BLaER1 treated with 17β-estradiol and CSF1 and Interleukin-3, amounts not matched to agents 10 nM and 100 nM (cell line): ENCODE results near the gene YIF1A.

ENCODE experiments used
- H3K27ac ChIP-seq, 11 experiments: shearing (Covaris generic); formaldehyde crosslinking; 2 replicates each; pipeline ENCODE4 v1.8.1; 2022
- H3K27me3 ChIP-seq, 11 experiments: shearing (Covaris generic); formaldehyde crosslinking; 2 replicates each; pipeline ENCODE4 v1.8.1; 2022
- H3K36me3 ChIP-seq, 11 experiments: shearing (Covaris generic); formaldehyde crosslinking; 2 replicates each; pipeline ENCODE4 v1.8.1; 2022
- H3K4me1 ChIP-seq, 10 experiments: shearing (Covaris generic); formaldehyde crosslinking; 2 replicates each; pipeline ENCODE4 v1.8.1; 2022
- H3K4me2 ChIP-seq, 11 experiments: shearing (Covaris generic); formaldehyde crosslinking; 2 replicates each; pipeline ENCODE4 v1.8.1; 2022
- H3K4me3 ChIP-seq, 10 experiments: shearing (Covaris generic); formaldehyde crosslinking; 2 replicates each; pipeline ENCODE4 v1.8.1; 2022
- H3K9ac ChIP-seq, 11 experiments: shearing (Covaris generic); formaldehyde crosslinking; 2 replicates each; pipeline ENCODE4 v1.8.1; 2022
- H3K9me3 ChIP-seq, 11 experiments: shearing (Covaris generic); formaldehyde crosslinking; replicated peaks in 1 of 11; 2 replicates each; pipeline ENCODE4 v1.8.1; 2022
- H4K20me1 ChIP-seq, 11 experiments: shearing (Covaris generic); formaldehyde crosslinking; 2 replicates each; pipeline ENCODE4 v1.8.1; 2022
- Cebpa-rat ChIP-seq, 11 experiments: shearing (Covaris generic); IDR thresholded peaks; 2 replicates each; pipeline ENCODE4 v1.8.1; 2022

The YIF1A gene

GRCh38 chr11:66268952-66269905, 19.7 kb downstream of the YIF1A start:
- H3K36me3 ChIP-seq = peaks cover 30 to 67% (median 55%) of the 10 kb centered on the region in 11 experiments
- TF ChIP-seq Cebpa-rat (IDR thresholded peaks at IDR 0.05) = no peak

GRCh38 chr11:66268244-66268951, 20.5 kb downstream of the YIF1A start, which contains the start of gene RAB1B:
RAB1B (plus strand) TSS chr11:66268639; CDS start chr11:66268680, 41 bp downstream.
- peaks cover 39 to 69% (median 46%) of the 10 kb centered on the region in 11 experiments; a peak in 21 of 22 replicates for H4K20me1 ChIP-seq
- peaks cover 26 to 67% (median 53%) of the 10 kb centered on the region in 11 experiments for H3K36me3 ChIP-seq
- peak within 1 kb of the TSS; percentile 84 to 96 (median 93) for H3K9ac ChIP-seq
- no peaks in the 10 kb centered on the region for H3K27me3 ChIP-seq
- peak within 1 kb of the TSS; percentile 84 to 97 (median 90) for H3K27ac ChIP-seq
- H3K4me2 ChIP-seq = peak within 1 kb of the TSS; percentile 91 to 99 (median 98)
- H3K4me3 ChIP-seq = peak within 1 kb of the TSS; percentile 78 to 99 (median 92)
- TF ChIP-seq Cebpa-rat (IDR thresholded peaks at IDR 0.05) = no peak
- no peaks in the 10 kb centered on the region for H3K9me3 ChIP-seq
- H3K4me1 ChIP-seq = peaks cover 26 to 36% (median 30%) of the 10 kb centered on the region in 10 experiments

More at GRCh38 chr11:66268952-66269905, 19.7 kb downstream of the YIF1A start:
- H4K20me1 ChIP-seq = peaks cover 47 to 69% (median 54%) of the 10 kb centered on the region in 11 experiments; a peak in 21 of 22 replicates
- H3K4me2 ChIP-seq = peak overlapping the region; percentile 73 to 99 (median 96)
- H3K4me1 ChIP-seq = peaks cover 26 to 36% (median 30%) of the 10 kb centered on the region in 10 experiments
- H3K27me3 ChIP-seq = no peaks in the 10 kb centered on the region
- H3K27ac ChIP-seq = peak overlapping the region; percentile 84 to 97 (median 90)
- no peaks in the 10 kb centered on the region for H3K9me3 ChIP-seq
- H3K4me3 ChIP-seq = peak overlapping the region; percentile 78 to 99 (median 92)
- peak overlapping the region; percentile 84 to 96 (median 93) for H3K9ac ChIP-seq

GRCh38 chr11:66267379-66268243, 21.3 kb downstream of the YIF1A start:
- Histone ChIP-seq H3K9me3 (no peaks in the 10 kb centered on the region), H4K20me1 (peaks cover 33 to 68% (median 39%) of the 10 kb centered on the region in 11 experiments; a peak in 21 of 22 replicates), H3K4me1 (peaks cover 26 to 36% (median 30%) of the 10 kb centered on the region in 10 experiments), H3K27ac (peak overlapping the region; percentile 84 to 97 (median 90)), H3K4me3 (peak overlapping the region; percentile 78 to 99 (median 92)), H3K9ac (peak overlapping the region; percentile 84 to 96 (median 93)), H3K27me3 (no peaks in the 10 kb centered on the region), H3K36me3 (peaks cover 23 to 67% (median 53%) of the 10 kb centered on the region in 11 experiments), H3K4me2 (peak overlapping the region; percentile 85 to 99 (median 96))
- TF ChIP-seq Cebpa-rat (IDR thresholded peaks at IDR 0.05) = no peak

- H3K27ac ChIP-seq = peak overlapping the region in 9 of 11 experiments; percentile 45 to 97 (median 90); a peak in 17 of 22 replicates
- no peaks in the 10 kb centered on the region for H3K9me3 ChIP-seq
- H4K20me1 ChIP-seq = peaks cover 27 to 68% (median 33%) of the 10 kb centered on the region in 11 experiments; a peak in 21 of 22 replicates
- peak overlapping the region; percentile 78 to 99 (median 92) for H3K4me3 ChIP-seq
- peaks cover 21 to 67% (median 53%) of the 10 kb centered on the region in 11 experiments for H3K36me3 ChIP-seq
- peaks cover 26 to 36% (median 30%) of the 10 kb centered on the region in 10 experiments for H3K4me1 ChIP-seq
- peak overlapping the region; percentile 85 to 99 (median 96) for H3K4me2 ChIP-seq
- no peak for TF ChIP-seq Cebpa-rat (IDR thresholded peaks at IDR 0.05)
- no peaks in the 10 kb centered on the region for H3K27me3 ChIP-seq
- H3K9ac ChIP-seq = peak overlapping the region; percentile 50 to 96 (median 92); a peak in 21 of 22 replicates
Observed at GRCh38 chr11:66267039-66267378, 21.9 kb downstream of the YIF1A start.

- H3K27ac ChIP-seq = peak overlapping the region in 4 of 11 experiments; percentile 45 to 93 (median 87); a peak in 5 of 22 replicates
- H3K9me3 ChIP-seq = no peaks in the 10 kb centered on the region
- peak overlapping the region in 8 of 10 experiments; percentile 84 to 99 (median 96); a peak in 13 of 20 replicates for H3K4me3 ChIP-seq
- H3K9ac ChIP-seq = peak overlapping the region; percentile 50 to 96 (median 92); a peak in 18 of 22 replicates
- H3K27me3 ChIP-seq = no peaks in the 10 kb centered on the region
- no peak for TF ChIP-seq Cebpa-rat (IDR thresholded peaks at IDR 0.05)
- peaks cover 18 to 67% (median 52%) of the 10 kb centered on the region in 11 experiments for H3K36me3 ChIP-seq
- peaks cover 22 to 68% (median 28%) of the 10 kb centered on the region in 11 experiments; a peak in 21 of 22 replicates for H4K20me1 ChIP-seq
- H3K4me2 ChIP-seq = peak overlapping the region; percentile 85 to 99 (median 96)
- H3K4me1 ChIP-seq = peaks cover 26 to 35% (median 30%) of the 10 kb centered on the region in 10 experiments
Observed at GRCh38 chr11:66266378-66267038, 22.4 kb downstream of the YIF1A start.

GRCh38 chr11:66265531-66266377, 23.2 kb downstream of the YIF1A start:
- Histone ChIP-seq H3K4me3 (no peak overlapping the region), H3K4me2 (no peak overlapping the region), H3K9ac (0 out of 22 replicates have a peak overlapping the region, but pooled peaks of 1 of the 11 experiments have one; percentile 3), H3K36me3 (peaks cover 13 to 70% (median 56%) of the 10 kb centered on the region in 11 experiments; a peak in 21 of 22 replicates), H3K9me3 (no peaks in the 10 kb centered on the region), H3K4me1 (peaks cover 23 to 32% (median 28%) of the 10 kb centered on the region in 10 experiments), H4K20me1 (peaks cover 14 to 64% (median 21%) of the 10 kb centered on the region in 11 experiments; a peak in 21 of 22 replicates), H3K27ac (no peak overlapping the region), H3K27me3 (no peaks in the 10 kb centered on the region)
- no peak for TF ChIP-seq Cebpa-rat (IDR thresholded peaks at IDR 0.05)

GRCh38 chr11:66264914-66265313, 24.0 kb downstream of the YIF1A start:
- Histone ChIP-seq H3K36me3 (peaks cover 16 to 70% (median 56%) of the 10 kb centered on the region in 11 experiments; a peak in 21 of 22 replicates), H4K20me1 (peaks cover 6 to 58% (median 13%) of the 10 kb centered on the region in 11 experiments; a peak in 20 of 22 replicates), H3K4me2 (no peak overlapping the region), H3K27ac (no peak overlapping the region), H3K9me3 (no peaks in the 10 kb centered on the region), H3K9ac (no peak overlapping the region), H3K27me3 (no peaks in the 10 kb centered on the region), H3K4me1 (peaks cover 14 to 24% (median 19%) of the 10 kb centered on the region in 10 experiments), H3K4me3 (no peak overlapping the region)
- TF ChIP-seq Cebpa-rat (IDR thresholded peaks at IDR 0.05) = no peak
